GM12801 (cell line): ENCODE results near the gene FAM149A.

Experiments used
- TF ChIP-seq, protein P1 (sequence below): IDR thresholded peaks from one replicate; pipeline ENCODE4 v1.5.1; 2011; ENCODE audit warnings: control low read depth; ENCODE audit not compliant: insufficient read length; ENCODE audit errors: extremely low read depth

The FAM149A gene

DNA sequence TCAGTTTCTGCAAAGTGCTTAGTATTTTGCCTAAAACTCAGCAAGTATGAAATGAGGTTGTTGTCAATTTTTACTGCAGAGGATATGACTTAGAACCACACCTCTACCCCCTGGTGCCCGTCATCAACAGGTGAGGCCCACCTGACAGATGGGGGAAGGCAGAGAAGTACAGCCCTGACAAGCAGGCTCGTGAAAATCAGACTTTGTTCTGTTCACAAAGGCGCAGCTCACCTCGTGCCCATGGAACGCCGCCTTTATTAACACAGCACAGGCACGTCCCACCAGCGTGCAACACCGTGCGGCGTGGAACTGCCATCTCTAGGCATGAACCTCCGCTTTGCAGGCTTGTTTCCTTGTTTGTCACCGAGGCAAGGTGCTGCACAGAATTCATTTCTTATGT is 100.2 kb downstream of the FAM149A start:
- TF ChIP-seq, protein P1, sequence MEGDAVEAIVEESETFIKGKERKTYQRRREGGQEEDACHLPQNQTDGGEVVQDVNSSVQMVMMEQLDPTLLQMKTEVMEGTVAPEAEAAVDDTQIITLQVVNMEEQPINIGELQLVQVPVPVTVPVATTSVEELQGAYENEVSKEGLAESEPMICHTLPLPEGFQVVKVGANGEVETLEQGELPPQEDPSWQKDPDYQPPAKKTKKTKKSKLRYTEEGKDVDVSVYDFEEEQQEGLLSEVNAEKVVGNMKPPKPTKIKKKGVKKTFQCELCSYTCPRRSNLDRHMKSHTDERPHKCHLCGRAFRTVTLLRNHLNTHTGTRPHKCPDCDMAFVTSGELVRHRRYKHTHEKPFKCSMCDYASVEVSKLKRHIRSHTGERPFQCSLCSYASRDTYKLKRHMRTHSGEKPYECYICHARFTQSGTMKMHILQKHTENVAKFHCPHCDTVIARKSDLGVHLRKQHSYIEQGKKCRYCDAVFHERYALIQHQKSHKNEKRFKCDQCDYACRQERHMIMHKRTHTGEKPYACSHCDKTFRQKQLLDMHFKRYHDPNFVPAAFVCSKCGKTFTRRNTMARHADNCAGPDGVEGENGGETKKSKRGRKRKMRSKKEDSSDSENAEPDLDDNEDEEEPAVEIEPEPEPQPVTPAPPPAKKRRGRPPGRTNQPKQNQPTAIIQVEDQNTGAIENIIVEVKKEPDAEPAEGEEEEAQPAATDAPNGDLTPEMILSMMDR: no peak

DNA sequence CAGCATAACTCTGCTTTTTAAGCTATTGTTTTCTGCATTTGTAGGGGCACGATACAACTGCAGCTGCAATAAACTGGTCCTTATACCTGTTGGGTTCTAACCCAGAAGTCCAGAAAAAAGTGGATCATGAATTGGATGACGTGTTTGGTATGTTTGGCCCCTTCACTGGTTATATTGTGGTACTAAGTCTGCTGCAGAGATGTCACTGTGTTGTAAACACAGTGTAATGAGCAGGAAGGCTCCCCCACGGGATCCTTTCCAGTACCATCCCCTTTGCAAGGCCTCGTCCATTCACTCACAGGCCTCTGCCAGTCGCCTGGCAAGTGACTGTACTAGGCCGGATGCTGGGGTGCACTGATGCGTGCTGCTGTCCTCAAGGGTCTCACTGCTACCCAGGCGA is 100.7 kb downstream of the FAM149A start:
- TF ChIP-seq, protein P1: no peak

DNA sequence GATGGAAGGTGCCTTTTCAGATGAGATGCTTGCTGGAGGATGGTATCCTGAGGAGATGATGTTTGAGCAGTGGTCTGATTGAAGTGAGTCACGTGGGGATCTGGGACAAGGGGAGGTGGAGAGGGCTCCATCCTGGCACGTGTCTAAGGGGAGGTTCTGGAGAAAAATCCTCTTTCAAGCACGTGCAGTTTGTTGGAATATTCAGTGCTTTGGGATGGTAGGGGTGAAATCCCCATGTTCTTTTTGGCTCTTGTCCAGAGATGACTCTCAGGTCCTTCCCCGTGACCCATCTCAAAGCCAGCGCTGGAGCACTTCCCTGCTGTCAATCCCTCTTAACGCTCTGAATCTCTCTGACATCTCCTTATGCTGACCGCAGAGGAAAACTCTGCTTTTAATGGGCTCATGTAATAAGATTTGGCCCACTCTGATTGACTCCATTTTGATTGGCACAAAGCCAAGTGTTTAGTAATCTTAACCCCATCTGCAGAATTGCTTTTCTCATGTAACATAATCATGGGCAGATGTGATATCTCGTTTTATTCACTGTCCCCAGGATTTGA is 112.0 kb downstream of the FAM149A start:
- TF ChIP-seq, protein P1: no peak

DNA sequence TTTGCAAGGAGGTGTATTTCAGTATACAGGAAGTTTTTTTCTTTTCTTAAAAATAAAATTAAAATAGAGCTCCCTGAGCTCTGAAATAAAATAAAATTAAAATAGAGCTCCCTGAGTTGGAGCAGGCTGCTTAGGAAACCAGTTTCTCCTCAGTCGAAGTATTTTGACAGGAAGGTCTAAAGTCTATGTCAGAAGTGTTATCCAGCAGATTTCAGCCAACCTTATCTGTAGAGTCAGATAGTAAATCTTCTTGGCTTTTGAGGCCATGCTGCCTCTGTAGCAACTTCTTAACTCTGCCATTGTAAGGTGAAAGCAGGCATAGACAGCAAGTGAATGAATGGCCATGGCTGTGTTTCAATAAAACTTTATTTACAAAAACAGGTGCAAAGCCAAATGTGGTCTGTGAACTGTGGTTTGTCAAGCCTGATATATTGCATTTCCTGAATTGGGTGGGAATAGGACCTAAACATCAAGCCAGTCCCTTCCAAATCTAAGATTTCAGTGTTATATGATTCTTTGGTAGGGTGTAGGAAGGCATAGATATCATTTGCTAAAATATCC is 113.3 kb downstream of the FAM149A start:
- TF ChIP-seq, protein P1: no peak

DNA sequence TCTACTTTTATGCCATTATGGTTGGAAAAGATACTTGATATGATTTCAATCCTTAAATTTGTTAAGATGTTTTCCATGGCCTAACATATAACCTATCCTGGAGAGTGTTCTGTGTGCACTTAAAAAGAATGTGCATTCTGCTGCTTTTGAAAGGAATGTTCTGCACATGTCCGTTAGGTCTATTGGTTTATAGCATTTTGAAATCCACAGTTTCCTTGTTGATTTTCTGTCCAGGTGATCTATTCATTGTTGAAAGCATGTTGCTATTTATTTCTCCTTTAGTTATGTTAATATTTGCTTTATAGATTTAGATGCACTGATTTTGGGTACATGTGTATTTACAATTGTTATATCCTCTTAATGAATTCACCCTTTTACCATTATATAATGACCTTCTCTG is 117.1 kb downstream of the FAM149A start:
- TF ChIP-seq, protein P1: no peak
